Measurements from ENCODE around the gene RPS13.

DNA sequence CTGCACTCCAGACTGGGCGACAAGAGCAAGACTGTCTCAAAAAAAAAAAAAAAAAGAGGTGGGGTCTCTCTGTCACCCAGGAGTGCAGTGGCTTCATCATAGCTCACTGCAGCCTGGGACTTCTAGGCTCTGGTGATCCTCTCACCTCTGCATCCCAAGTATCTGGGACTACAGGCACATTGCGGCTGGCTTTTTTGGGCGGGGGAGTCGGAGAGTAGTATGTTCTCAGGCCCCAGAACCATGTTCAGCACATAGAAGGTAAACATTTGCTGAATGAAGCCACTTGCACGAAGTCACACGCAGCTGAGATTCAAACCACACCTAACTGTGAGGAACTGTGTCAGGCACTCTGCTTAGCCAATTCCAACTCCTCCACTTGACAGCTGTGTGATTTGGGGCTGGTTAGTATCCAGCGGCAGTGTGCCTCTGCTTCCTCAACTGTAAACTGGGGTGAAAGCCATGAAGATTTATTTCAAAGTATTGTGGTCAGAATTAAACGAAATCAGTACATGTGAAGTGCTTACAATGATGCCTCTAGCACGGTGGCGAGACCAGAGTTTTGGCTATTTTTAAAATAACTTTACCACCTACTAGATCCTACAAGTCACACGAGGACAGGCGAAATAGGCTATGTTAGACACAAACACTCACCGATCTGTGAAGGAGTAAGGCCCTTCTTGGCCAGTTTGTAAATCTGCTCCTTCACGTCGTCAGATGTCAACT is 789 bp downstream of the RPS13 start:
- TF ChIP-seq, protein P1, sequence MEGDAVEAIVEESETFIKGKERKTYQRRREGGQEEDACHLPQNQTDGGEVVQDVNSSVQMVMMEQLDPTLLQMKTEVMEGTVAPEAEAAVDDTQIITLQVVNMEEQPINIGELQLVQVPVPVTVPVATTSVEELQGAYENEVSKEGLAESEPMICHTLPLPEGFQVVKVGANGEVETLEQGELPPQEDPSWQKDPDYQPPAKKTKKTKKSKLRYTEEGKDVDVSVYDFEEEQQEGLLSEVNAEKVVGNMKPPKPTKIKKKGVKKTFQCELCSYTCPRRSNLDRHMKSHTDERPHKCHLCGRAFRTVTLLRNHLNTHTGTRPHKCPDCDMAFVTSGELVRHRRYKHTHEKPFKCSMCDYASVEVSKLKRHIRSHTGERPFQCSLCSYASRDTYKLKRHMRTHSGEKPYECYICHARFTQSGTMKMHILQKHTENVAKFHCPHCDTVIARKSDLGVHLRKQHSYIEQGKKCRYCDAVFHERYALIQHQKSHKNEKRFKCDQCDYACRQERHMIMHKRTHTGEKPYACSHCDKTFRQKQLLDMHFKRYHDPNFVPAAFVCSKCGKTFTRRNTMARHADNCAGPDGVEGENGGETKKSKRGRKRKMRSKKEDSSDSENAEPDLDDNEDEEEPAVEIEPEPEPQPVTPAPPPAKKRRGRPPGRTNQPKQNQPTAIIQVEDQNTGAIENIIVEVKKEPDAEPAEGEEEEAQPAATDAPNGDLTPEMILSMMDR (IDR thresholded peaks at IDR 0.05) = no peak
- TF ChIP-seq EZH2 (IDR thresholded peaks at IDR 0.05; ENCODE audit: borderline replicate concordance, insufficient read depth, low read depth, low read length, poor library complexity, severe bottlenecking) = no peak

Measured in B cell (primary cell).